RWPE2 (cell line): Measurements from ENCODE around the gene GPR173.
A peak's percentile ranks its signal among the peaks of the same experiment; 100 is the strongest.

Experiments used
- ATAC-seq: fragments of 200-7000 bp; cut with Tn5 transposase; 3 replicates; pipeline ENCODE4 v1.9.1; 2021; ENCODE audit warnings: low read depth
- DNase-seq: peaks from one replicate; pipeline ENCODE4 v3.0.0-alpha.2; 2020; ENCODE audit warnings: low spot score
- H3K27ac ChIP-seq: fragments of 450-650 bp; 2 replicates; pipeline ENCODE4 v1.5.1; 2017; ENCODE audit warnings: mild to moderate bottlenecking; ENCODE audit not compliant: poor library complexity, severe bottlenecking
- H3K27me3 ChIP-seq: fragments of 250-450 bp; sonication (Bioruptor Pico); 2 replicates; pipeline ENCODE4 v1.5.1; 2021; ENCODE audit warnings: mild to moderate bottlenecking, moderate library complexity; ENCODE audit not compliant: insufficient read depth, poor library complexity, severe bottlenecking
- H3K36me3 ChIP-seq: fragments of 250-450 bp; sonication (Bioruptor Pico); 2 replicates; pipeline ENCODE4 v1.5.1; 2020; ENCODE audit warnings: low read depth, mild to moderate bottlenecking, moderate library complexity
- H3K4me1 ChIP-seq: fragments of 250-450 bp; sonication (Bioruptor Pico); 2 replicates; pipeline ENCODE4 v1.5.1; 2021; ENCODE audit warnings: mild to moderate bottlenecking, moderate library complexity; ENCODE audit not compliant: insufficient read depth, poor library complexity, severe bottlenecking
- H3K4me3 ChIP-seq: fragments of 250-450 bp; sonication (Bioruptor Pico); 2 replicates; pipeline ENCODE4 v1.5.1; 2021; ENCODE audit warnings: mild to moderate bottlenecking, moderate library complexity; ENCODE audit not compliant: severe bottlenecking
- H3K9me3 ChIP-seq: fragments of 250-450 bp; sonication (Bioruptor Pico); 2 replicates; pipeline ENCODE4 v1.5.1; 2021; ENCODE audit warnings: mild to moderate bottlenecking, moderate library complexity; ENCODE audit not compliant: severe bottlenecking
- CTCF ChIP-seq: fragments of 450-650 bp; IDR thresholded peaks from one replicate; pipeline ENCODE4 v1.5.1; 2017; ENCODE audit warnings: mild to moderate bottlenecking, moderate library complexity; ENCODE audit not compliant: poor library complexity, severe bottlenecking

The GPR173 gene

GRCh38 chrX:53077207-53078197 lies 28.9 kb downstream of the GPR173 start:
- DNase-seq, result no peak
- Histone ChIP-seq H3K36me3 (no peaks in the 10 kb centered on the region), H3K27me3 (no peaks in the 10 kb centered on the region), H3K27ac (no peak overlapping the region), H3K4me1 (peaks cover 2% of the 10 kb centered on the region), H3K9me3 (no peaks in the 10 kb centered on the region), H3K4me3 (no peak overlapping the region)
- TF ChIP-seq CTCF, result no peak
- ATAC-seq, result no peak

GRCh38 chrX:53078943-53079342 lies 30.4 kb downstream of the GPR173 start:
- H3K36me3 ChIP-seq, result peaks cover 5% of the 10 kb centered on the region; the same call in 1 of the 2 replicates
- H3K4me3 ChIP-seq, result no peak overlapping the region
- H3K27ac ChIP-seq, result no peak overlapping the region
- ATAC-seq (no peak), DNase-seq (no peak)
- no peak for TF ChIP-seq CTCF
- H3K27me3 ChIP-seq, result no peaks in the 10 kb centered on the region
- H3K4me1 ChIP-seq, result no peaks in the 10 kb centered on the region
- no peaks in the 10 kb centered on the region for H3K9me3 ChIP-seq

GRCh38 chrX:53080628-53081580 lies 32.3 kb downstream of the GPR173 start:
- H3K36me3 ChIP-seq, result peaks cover 24% of the 10 kb centered on the region
- H3K4me3 ChIP-seq, result no peak overlapping the region
- H3K9me3 ChIP-seq, result no peaks in the 10 kb centered on the region
- H3K4me1 ChIP-seq, result no peaks in the 10 kb centered on the region
- ATAC-seq (no peak), DNase-seq (no peak)
- peak overlapping the region; percentile 38 for H3K27ac ChIP-seq
- TF ChIP-seq CTCF, result no peak
- no peaks in the 10 kb centered on the region for H3K27me3 ChIP-seq

- peak; percentile 91 for ATAC-seq
- no peaks in the 10 kb centered on the region for H3K9me3 ChIP-seq
These were observed 33.6 kb downstream of the GPR173 start, which contains the start of gene TSPYL2 for GRCh38 chrX:53081925-53082772. Gene TSPYL2, plus strand, starts transcription at chrX:53082367. Its CDS starts 132 bp downstream, at chrX:53082499.

More at GRCh38 chrX:53081925-53082772, 33.6 kb downstream of the GPR173 start, which contains the start of gene TSPYL2:
- Histone ChIP-seq H3K4me3 (peak within 1 kb of the TSS; percentile 60), H3K27me3 (no peaks in the 10 kb centered on the region), H3K4me1 (no peaks in the 10 kb centered on the region), H3K36me3 (peaks cover 28% of the 10 kb centered on the region), H3K27ac (peak within 1 kb of the TSS; percentile 38)
- no peak for TF ChIP-seq CTCF
- DNase-seq, result peak; percentile 90
